T-helper 22 cell (primary cell): ENCODE data around the gene ADD1.
"Not testable (repeated sequence)": the region's sequence is repeated elsewhere in the genome, so short reads cannot be mapped to it uniquely, and the experiment has no call there.

ENCODE experiments used
- DNase-seq: peaks from one replicate; pipeline ENCODE4 v3.0.0-alpha.2; 2020; ENCODE audit warnings: low read depth

Gene ADD1

DNA sequence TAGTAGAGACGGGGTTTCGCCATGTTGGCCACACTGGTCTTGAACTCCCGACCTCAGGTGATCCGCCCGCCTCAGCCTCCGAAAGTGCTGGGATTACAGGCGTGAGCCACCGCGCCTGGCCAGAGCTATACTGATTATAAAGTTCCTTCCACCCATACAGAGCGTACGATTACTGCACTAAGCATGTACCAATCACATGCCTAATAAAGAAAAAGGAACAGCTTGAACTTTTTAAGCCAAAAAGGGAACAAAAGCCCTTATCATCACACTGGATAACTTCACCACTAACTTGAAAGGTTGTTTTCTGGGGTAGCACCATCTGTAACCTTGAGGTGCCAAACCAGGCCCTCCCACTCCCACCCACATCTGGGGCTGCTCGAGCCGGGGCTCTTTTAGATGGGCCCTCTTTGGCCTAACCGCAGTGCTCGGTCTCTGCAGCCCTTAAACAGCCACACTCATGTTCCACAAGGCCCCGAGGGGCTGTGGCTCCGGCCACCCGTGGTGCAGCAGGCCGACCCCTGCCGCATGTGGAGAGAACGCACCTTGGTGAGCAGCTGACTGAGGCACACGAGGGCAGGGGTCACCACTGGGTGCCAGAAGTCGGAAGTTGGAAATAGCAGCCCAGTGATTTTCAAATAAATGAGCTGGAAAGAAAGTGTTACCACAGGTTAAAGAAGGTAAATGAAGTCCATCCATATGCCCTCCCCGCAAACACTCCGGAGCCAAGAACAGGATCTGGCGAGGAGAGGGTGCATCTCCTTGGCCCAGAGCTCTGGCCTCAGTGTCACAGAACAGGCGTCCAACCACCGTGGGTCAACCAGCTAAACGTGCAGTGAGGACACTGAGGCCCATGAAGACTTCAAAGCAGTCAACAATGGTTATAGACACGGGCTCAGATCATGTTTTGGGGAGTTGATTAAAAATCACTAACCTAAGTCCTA, 101.2 kb downstream of the ADD1 start:
- no peak for DNase-seq

DNA sequence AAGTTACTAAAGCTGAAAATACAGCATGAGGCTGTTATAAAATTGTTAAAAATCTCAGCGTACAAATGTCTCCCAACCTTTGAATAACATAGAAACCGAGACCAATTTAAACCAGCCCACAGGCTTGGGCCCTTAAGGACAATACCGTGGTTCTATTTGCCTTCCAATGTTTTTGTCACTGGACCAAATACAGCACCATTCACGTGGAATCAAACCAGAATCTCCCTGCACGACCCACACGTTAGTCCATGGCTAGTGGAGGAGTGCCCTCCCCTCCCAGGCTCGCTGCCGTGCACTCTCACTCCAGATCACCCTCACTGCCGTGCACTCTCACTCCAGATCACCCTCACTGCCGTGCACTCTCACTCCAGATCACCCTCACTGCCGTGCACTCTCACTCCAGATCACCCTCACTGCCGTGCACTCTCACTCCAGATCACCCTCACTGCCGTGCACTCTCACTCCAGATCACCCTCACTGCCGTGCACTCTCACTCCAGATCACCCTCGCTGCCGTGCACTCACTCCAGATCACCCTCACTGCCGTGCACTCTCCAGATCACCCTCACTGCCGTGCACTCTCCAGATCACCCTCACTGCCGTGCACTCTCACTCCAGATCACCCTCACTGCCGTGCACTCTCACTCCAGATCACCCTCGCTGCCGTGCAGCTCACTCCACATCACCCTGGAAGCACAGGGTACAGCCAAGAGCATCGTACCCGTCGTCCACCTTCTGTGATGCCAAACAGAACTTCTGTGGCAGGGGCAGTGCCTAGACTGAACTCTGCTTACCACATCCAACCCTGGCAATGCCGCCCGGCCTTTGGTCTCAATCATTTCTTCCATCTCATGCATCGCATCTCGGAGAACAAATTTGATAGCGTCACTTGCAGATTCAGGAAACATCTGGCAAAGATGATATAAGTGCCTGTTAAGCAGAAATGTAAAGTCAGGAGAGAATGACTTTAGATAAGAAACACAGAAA, 102.3 kb downstream of the ADD1 start:
- not testable (repeated sequence) for DNase-seq

DNA sequence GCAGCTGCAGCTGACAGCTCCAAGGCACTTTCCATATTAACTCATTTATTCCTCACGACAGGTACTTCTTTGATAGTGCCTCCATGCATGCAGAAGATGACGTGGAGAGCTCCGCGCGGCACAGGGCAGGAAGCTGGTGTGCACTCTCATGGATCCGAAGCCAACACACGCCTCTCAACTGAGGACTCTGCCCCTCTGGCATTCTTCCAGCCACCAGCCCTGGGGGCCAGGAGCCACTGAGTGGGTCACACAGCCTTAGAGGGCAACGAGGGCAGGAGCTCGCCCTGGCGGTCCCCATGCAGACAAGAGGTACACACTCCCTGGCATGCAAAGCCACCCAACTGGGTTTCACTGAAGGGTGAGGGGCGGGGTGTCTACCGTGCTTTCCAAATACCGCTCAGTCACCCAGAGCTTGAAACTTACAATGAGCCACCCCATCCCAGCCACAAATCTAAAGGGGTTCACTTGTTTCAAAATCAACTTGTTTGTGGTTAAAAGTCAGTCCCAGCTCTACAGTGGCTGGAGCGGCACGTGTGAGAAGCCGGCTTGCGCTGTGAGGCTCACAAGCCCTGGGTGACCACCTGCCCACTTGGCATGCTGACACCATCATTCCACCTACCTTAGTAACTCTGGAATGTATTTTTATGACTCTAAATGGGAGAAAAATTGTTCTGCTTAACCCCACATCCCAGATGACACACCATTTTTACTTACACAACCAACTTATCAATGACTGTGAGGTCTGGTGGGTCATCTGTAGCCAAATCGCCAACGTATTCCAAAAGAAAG, 103.4 kb downstream of the ADD1 start:
- DNase-seq: no peak

DNA sequence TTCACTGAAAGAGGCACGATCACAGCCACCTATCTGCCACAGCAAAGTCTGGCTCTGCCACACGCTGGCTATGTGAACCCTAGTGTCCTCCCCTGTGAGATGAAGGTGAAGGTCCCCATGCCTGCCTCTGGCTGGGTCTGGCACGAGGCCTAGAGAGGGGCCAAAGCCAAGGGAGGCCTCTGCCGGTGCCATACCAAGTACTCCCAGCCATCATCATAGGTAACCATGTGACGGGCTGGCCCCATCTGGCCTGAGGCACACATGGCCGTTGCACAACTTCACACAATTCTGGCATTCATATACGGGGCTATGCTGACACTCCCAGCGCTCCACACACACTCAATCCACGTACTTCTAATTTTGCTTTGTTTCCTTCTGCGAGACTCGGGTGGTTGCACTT, 104.3 kb downstream of the ADD1 start:
- no peak for DNase-seq

DNA sequence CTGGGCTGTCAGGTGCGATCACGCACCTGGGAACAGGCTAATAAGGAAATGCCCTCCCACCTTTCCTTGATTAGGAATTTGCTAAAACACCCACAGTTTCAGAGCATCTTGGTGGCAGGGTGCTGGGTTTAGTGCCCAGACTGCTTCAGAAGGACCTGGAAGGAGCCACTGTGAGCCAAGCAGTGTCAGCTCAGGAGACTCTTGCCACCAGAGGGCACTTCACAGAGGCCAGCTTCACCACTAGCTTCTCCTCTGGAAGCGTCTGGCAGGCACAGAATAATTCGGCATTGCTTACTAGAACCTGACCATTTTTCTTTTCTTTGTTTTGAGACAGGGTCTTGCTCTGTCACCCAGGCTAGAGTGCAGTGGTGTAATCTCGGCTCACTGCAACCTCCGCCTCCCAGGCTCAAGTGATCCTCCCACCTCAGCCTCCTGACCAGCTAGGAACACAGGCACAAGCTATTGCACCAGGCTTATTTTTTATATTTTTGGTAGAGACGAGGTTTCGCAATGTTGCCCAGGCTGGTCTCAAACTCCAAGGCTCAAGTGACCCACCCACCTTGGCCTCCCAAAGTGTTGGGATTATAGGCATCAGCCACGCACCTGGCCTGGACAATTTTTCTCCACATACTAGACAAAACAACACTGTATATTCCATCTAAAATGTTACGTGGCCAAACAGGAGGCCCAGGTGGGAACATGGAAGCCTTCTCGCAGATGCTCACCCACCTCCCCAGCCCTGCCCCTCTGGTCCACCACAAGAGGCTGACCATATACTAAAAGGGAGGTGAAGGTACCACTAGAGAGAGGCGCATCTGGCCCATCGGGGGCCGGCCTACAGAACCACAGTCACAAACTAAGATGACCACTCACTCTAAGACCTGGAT, 105.5 kb downstream of the ADD1 start:
- no peak for DNase-seq

DNA sequence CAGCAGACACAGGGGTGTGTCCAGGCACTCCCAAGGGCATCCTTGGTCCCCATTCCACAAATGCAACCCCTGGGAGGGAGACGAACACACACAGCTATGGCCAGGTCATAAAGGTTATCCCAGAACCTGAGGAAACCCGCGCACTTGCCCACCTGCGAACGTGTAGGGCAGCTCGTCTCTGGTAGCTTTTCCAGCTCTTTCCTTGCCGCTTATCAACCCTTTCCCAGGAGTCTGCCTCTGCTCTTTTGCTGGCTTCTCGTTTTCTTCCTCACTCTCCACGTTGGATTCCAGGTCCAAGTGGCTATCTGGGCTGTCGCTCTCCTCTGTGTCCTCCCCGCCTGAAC, 106.1 kb downstream of the ADD1 start:
- no peak for DNase-seq

DNA sequence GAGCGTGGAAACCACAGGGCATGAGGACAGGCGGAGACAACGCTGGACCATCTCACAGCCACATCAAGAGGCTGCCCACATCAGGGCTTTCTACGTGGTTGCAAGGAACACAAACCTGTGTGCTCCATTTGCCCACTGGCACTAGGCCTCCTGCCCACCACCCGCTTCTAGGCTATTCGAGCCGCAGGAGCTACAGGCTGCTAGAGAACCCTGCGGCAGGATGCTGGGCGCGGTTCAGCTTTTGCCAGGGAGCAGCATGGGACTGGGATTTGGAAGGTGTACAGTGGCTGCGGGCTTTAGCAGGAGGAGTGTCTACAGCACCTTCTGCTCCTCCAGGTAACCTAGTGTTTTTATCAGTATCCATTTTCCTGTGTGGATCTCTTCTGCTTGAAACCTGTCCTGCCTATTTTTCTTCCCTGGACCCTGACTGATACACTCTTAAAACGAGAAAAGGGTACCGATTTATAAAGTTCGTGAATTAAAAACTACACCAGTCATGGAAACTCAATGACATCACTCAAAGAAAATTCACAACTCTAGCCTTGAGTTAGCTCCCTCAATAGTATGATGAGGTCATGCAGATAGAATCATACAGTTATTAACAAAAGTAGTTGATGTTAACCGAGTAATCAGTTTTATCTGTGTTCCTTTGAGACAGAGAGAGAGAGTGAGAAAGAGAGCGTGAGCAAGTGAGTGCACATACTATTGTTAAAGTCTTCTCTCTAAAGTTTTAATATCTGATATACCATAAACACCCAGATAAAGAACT, 106.8 kb downstream of the ADD1 start:
- DNase-seq: no peak

DNA sequence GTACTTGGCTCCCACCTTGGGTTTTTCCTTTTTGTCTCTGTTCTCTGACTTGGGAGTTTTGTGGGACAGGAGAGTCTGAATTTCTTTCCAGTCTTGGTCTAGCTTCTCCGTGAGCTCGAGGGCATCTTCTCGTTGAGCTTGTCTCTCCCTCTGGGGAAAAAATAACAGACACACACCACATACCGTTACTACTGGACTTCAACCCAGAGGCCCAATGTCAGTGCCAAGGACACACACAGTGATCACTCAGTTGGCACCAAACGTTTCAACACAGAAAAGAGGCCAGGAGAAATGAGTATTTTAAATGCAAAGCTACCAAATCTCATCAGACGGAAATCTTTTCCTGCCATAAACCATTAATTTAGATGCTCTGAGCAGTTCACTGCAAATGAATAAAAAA, 109.9 kb downstream of the ADD1 start:
- DNase-seq: no peak

DNA sequence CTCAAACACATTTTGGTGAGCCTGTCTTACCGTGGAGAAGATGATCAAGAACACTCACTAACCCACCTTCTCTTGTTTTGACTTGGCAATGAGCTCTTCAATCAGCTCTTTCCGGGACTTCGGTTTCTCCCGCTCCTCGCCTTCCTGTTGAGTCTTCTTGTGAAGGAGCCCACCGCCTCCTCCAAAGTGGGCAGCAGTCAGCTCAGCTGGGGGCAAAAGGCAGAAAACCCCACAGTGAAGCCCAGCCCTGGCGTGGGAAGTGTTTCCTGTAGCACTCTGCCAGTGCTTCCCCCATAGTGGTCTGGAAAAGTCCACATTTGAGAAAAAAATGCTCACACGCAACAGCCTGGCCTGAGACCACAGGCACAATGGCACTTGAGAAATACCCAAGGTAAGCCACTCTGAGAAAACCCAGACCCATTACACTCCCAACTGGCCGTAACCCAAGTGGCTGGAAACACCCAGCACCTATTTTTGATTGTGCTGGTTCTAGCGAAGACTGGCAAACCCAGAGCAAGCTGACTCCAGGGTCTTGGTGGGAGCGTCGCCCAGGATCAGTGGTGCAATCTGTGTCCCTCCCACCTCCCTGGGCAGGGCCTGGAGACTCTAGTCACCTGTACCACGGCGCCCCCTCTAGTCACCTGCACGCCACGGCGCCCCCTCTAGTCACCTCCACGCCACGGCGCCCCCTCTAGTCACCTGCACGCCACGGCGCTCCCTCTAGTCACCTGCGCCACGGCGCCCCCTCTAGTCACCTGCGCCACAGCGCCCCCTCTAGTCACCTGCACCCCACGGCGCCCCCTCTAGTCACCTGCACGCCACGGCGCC, 110.9 kb downstream of the ADD1 start:
- DNase-seq: peak; percentile 50

DNA sequence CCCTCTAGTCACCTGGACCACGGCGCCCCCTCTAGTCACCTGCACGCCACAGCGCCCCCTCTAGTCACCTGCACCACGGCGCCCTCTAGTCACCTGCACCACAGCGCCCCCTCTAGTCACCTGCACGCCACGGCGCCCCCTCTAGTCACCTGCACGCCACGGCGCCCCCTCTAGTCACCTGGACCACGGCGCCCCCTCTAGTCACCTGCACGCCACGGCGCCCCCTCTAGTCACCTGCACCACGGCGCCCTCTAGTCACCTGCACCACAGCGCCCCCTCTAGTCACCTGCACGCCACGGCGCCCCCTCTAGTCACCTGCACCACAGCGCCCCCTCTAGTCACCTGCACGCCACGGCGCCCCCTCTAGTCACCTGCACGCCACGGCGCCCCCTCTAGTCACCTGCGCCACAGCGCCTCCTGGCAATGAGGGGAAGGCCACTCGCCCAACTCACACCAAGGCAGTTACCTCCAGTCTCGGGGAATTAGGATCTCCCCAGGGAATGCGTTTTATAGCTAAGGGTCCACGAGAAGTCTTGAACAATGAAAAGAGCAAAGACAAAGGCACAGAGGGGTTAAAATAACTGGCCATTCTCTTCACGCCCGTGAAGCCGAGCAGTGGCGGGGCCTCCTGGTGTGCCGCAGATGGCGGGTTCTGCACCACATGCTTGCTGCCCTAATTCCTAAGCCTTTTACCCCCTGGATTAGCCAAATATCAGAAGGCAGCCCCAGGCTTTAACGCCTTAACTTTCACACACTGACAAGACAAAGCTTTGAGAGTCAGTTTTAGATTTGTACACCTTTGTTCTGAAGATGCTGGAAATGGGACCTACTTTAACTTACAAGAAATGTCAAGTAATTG, 111.8 kb downstream of the ADD1 start:
- DNase-seq: not testable (repeated sequence)

DNA sequence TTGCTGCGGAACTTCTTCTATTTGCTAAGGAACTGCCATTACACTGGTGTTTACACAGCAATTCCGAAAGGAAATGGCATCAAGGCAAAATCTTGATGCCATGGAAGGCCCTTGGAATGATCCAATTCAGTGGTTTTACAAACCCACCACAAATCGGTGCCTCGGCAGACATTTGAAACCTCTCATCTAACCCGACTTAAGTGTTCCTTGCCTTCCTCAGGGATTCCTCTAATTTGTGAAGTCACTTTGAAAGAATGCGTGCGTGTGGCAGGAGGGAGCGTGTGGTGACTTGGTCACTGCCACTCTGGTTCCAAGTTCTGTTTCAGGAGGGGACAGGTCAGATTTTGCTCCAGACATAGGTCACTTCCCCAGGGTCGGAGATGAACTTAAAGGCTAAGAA, 114.8 kb downstream of the ADD1 start:
- DNase-seq: no peak

DNA sequence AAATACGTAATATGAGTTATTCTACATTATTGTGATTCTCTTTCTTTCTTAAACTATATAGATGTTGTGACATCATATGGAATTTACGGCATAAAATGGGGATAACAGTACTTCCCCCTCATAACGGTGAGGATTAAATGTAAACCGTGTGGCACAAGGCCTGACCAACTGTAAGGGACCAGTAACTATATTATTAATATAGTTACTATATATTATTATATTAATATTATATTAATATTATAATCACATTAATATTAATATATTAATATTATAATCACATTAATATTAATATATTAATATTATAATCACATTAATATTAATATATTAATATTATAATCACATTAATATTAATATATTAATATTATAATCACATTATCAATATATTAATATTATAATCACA, 116.8 kb downstream of the ADD1 start:
- DNase-seq: not testable (repeated sequence)

DNA sequence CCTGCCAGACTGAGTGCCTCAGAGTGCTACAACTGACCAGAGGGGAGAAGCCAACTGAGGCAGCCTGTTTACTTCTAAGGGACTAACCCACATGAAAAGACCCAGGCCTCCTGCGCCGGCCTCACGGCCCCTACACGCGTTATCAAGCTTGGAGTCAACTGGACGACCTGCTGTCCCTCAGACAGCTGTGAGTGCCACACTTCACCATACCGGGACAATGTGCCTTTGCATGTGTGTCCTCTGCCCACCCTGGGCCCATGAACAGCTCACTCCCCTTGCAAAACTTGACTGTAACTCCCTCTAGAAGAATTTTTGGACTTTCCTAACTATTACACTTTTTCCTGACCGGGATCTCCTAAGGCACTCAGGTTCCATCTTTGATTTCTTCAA, 117.8 kb downstream of the ADD1 start:
- DNase-seq: no peak

DNA sequence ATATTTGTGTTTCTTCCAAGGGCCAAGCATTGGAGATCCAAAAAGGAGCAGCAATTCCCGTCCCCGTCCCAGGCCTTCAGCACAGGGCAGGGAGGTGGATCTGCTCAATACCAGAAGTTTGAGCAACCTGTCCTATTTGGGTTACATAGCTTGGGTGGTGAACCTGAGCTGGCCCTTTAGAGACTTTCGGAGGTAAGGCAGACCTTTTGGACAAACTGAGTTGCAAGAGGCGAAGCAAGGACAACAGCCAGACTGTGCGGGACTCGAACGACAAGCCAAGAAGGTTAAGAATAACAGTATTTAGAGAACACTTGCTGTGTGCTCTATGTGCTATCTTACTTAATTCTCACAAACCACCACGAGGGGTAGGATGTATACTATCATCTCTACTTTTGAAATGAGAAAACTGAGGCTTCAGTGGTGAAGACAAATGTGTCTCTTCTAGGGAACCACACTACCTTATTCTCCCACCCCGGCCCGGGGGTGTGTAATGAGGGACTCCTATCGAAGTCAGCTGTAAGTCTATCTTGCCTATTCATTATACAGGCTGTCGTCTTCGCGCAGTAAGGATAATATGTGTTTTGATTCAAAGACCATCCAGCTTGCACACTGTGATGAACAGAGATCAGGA, 118.3 kb downstream of the ADD1 start:
- no peak for DNase-seq

DNA sequence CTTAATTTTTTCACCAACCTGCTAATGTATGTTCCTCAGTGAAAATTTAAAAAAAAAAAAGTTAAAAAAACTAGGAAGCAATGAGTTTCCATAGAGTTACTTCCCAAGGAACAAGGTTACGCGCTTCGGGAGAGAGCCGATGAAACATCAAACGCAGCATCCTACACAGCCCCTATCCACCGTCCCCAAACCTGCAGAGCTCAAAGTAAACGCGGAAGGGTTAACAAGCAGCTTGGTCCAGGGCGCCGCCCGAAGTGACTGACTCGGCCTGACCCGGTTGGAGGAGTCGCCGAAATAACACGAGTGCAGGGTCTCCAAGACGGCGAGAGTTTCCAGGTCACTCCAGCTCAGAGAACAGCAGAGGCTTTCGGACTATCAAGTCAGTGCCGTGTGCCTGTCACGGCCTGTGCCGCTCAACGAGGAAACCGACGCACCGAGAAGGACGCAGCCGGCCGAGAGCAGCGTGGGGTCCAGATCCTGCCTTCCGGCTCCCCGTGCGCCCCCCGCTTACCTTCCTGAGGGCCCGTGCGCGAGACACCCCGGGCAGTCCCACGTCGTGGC, 119.0 kb downstream of the ADD1 start:
- DNase-seq: no peak

DNA sequence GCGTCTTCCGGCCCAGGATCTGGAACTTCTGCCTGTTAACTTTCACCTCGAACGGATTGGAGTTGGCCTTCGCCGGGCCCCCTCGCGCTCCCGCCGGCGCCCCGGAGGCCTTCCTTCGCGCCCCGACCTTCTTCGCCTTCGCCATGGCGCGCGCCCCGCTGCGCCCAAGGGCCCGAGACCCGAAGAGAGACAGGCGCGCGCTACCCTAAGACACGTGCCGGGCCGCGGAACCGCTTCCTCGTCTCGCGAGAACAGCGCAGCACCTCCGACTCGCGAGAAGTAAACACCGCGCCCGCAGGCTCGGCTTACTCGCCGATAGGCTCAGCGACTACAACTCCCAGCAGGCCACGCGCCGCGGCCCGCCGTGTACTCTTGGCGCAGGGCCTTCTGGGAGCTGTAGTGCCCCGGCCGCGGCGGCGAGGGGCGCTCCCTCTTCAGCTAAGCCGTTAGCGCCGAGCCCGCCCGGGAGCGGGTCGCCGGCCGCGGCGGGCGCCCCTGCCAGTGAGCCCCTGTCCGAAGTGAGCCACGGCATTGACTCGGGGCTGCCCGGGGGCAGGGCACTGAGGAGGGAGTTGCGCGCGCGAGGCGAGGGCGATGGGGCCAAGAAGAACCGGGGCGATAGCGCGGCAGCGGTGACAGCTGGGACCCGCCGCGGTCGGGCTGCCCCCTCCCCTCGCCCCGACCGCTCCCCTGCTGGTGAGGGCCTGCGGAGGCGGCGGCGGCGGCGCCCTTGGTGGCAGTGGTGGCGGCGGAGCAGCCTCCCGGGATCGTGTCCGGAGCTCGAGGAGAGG, 119.7 kb downstream of the ADD1 start, which contains the start of the genes GRK4 and NOP14:
TSS of gene GRK4 (plus strand) at position 397 of the 791 bp plus-strand sequence. CDS start 500 bp downstream, outside the sequence.
TSS of gene NOP14 (minus strand) at position 232 of the 791 bp plus-strand sequence. CDS start at position 145, 87 bp downstream.
- peak; percentile 98 for DNase-seq
